Karpas-422 (cell line): ENCODE results near the gene HTR1D. TPM values are rescaled to one million over a fixed set of nuclear protein-coding genes. Genes with fewer than 3 reads are reported as not detected.

ENCODE experiments used
- DNase-seq: peaks from one replicate; pipeline ENCODE4 v3.0.0-alpha.2; 2015
- H2AFZ ChIP-seq: fragments of 200-600 bp; sonication (generic); 2 replicates; pipeline ENCODE4 v1.6.1; 2014; ENCODE audit warnings: antibody characterized with exemption, low read length, mixed read lengths
- H3K27ac ChIP-seq: fragments of 200-600 bp; sonication (generic); 2 replicates; pipeline ENCODE4 v1.5.1; 2014; ENCODE audit warnings: mild to moderate bottlenecking, low read length, moderate library complexity
- H3K27me3 ChIP-seq: fragments of 200-600 bp; sonication (generic); 2 replicates; pipeline ENCODE4 v1.6.1; 2014; ENCODE audit warnings: low read length, mixed read lengths
- H3K36me3 ChIP-seq: fragments of 200-600 bp; sonication (generic); 2 replicates; pipeline ENCODE4 v1.6.1; 2014; ENCODE audit warnings: low read length, mixed read lengths; ENCODE audit not compliant: insufficient read depth
- H3K4me1 ChIP-seq: fragments of 200-600 bp; sonication (generic); 2 replicates; pipeline ENCODE4 v1.6.1; 2014; ENCODE audit warnings: mild to moderate bottlenecking, low read length, mixed read lengths
- H3K4me2 ChIP-seq: fragments of 200-600 bp; sonication (generic); 2 replicates; pipeline ENCODE4 v1.6.1; 2014; ENCODE audit warnings: low read length, low read depth, mild to moderate bottlenecking; ENCODE audit not compliant: poor library complexity, severe bottlenecking
- H3K4me3 ChIP-seq: fragments of 200-600 bp; sonication (generic); 2 replicates; pipeline ENCODE4 v1.5.1; 2014; ENCODE audit warnings: mild to moderate bottlenecking, antibody characterized with exemption, low read length, mixed read lengths
- H3K79me2 ChIP-seq: fragments of 200-600 bp; sonication (generic); 2 replicates; pipeline ENCODE4 v1.6.1; 2014; ENCODE audit warnings: mild to moderate bottlenecking, low read length, mixed read lengths
- H3K9ac ChIP-seq: fragments of 200-600 bp; sonication (generic); 2 replicates; pipeline ENCODE4 v1.6.0; 2014; ENCODE audit warnings: low read length
- H3K9me2 ChIP-seq: fragments of 200-600 bp; sonication (generic), shearing (Covaris generic); replicated peaks from 2 replicates; pipeline ENCODE4 v1.6.0; 2014; ENCODE audit warnings: mild to moderate bottlenecking, low read length, moderate library complexity; ENCODE audit not compliant: insufficient read depth
- H3K9me3 ChIP-seq: fragments of 300-700, 200-600 bp; sonication (generic); 2 replicates; pipeline ENCODE4 v1.6.1; 2014; ENCODE audit warnings: low read length, mixed read lengths
- H4K20me1 ChIP-seq: fragments of 200-600 bp; sonication (generic); 2 replicates; pipeline ENCODE4 v1.6.1; 2014; ENCODE audit warnings: mild to moderate bottlenecking, antibody characterized with exemption, low read length, low read depth; ENCODE audit not compliant: insufficient read depth
- total RNA-seq: library from RNA; depleted of rRNA; stranded (reverse); fragments of >200 nt; shearing (Covaris generic); gene quantifications from 2 replicates; pipeline ENCODE4 v1.2.3, GENCODE V29; 2014; ENCODE audit warnings: low replicate concordance

Gene HTR1D
- total RNA-seq, 1 experiment from 2014 or later: not detected

- no peak overlapping the region for H3K27ac ChIP-seq
- H3K27me3 ChIP-seq: no peaks in the 10 kb centered on the region; the same call in 1 of the 2 replicates
- H3K4me2 ChIP-seq: no peak overlapping the region
- no peaks in the 10 kb centered on the region for H3K9me3 ChIP-seq
- H3K9ac ChIP-seq: no peak overlapping the region
- no peaks in the 10 kb centered on the region for H3K79me2 ChIP-seq
- H4K20me1 ChIP-seq: no peaks in the 10 kb centered on the region
- peaks cover 4% of the 10 kb centered on the region; the same call in 1 of the 2 replicates for H3K4me1 ChIP-seq
- H2AFZ ChIP-seq: no peak overlapping the region
- no peaks in the 10 kb centered on the region for H3K36me3 ChIP-seq
- no peak overlapping the region for H3K4me3 ChIP-seq
- H3K9me2 ChIP-seq: no peaks in the 10 kb centered on the region
- DNase-seq: no peak
Observed at GRCh38 chr1:23171181-23171755, 46.0 kb downstream of the HTR1D start.

- no peaks in the 10 kb centered on the region; the same call in 1 of the 2 replicates for H3K27me3 ChIP-seq
- no peak overlapping the region for H3K4me3 ChIP-seq
- H3K79me2 ChIP-seq: no peaks in the 10 kb centered on the region
- H3K9me2 ChIP-seq: no peaks in the 10 kb centered on the region
- no peaks in the 10 kb centered on the region for H3K36me3 ChIP-seq
- no peak overlapping the region for H3K4me2 ChIP-seq
- no peaks in the 10 kb centered on the region for H4K20me1 ChIP-seq
- H3K9ac ChIP-seq: no peak overlapping the region
- DNase-seq: no peak
- no peaks in the 10 kb centered on the region for H3K9me3 ChIP-seq
- H3K27ac ChIP-seq: no peak overlapping the region
- H2AFZ ChIP-seq: no peak overlapping the region
- H3K4me1 ChIP-seq: peaks cover 4% of the 10 kb centered on the region; the same call in 1 of the 2 replicates
Observed at GRCh38 chr1:23169727-23170335, 47.5 kb downstream of the HTR1D start.

- Histone ChIP-seq H3K9me3 (no peaks in the 10 kb centered on the region), H3K79me2 (no peaks in the 10 kb centered on the region), H3K4me2 (no peak overlapping the region), H3K9me2 (no peaks in the 10 kb centered on the region), H3K9ac (no peak overlapping the region), H3K36me3 (no peaks in the 10 kb centered on the region), H2AFZ (no peak overlapping the region), H3K4me3 (no peak overlapping the region), H3K27ac (no peak overlapping the region), H3K27me3 (no peaks in the 10 kb centered on the region; the same call in 1 of the 2 replicates), H3K4me1 (peaks cover 4% of the 10 kb centered on the region; the same call in 1 of the 2 replicates), H4K20me1 (no peaks in the 10 kb centered on the region)
- no peak for DNase-seq
Observed at GRCh38 chr1:23169195-23169575, 48.1 kb downstream of the HTR1D start.

- no peaks in the 10 kb centered on the region for H3K79me2 ChIP-seq
- H3K9ac ChIP-seq: peak within 1 kb of the TSS; percentile 75
- no peaks in the 10 kb centered on the region for H3K9me3 ChIP-seq
- peak within 1 kb of the TSS; percentile 85 for H2AFZ ChIP-seq
- H3K4me2 ChIP-seq: peak within 1 kb of the TSS; percentile 96
- peaks cover 4% of the 10 kb centered on the region; the same call in 1 of the 2 replicates for H3K4me1 ChIP-seq
- H3K4me3 ChIP-seq: peak within 1 kb of the TSS; percentile 90
- no peaks in the 10 kb centered on the region for H3K9me2 ChIP-seq
- H3K27me3 ChIP-seq: no peaks in the 10 kb centered on the region; the same call in 1 of the 2 replicates
- H3K27ac ChIP-seq: no peak within 1 kb of the TSS
- peak; percentile 87 for DNase-seq
- H4K20me1 ChIP-seq: no peaks in the 10 kb centered on the region
- H3K36me3 ChIP-seq: no peaks in the 10 kb centered on the region
Observed at GRCh38 chr1:23168445-23169194, 48.7 kb downstream of the HTR1D start, which contains the start of gene LUZP1. LUZP1 (minus strand) TSS chr1:23168856.

GRCh38 chr1:23168079-23168444, 49.2 kb downstream of the HTR1D start:
- Histone ChIP-seq H3K4me1 (peaks cover 4% of the 10 kb centered on the region; the same call in 1 of the 2 replicates), H4K20me1 (no peaks in the 10 kb centered on the region), H2AFZ (peak overlapping the region; percentile 85; the same call in 1 of the 2 replicates), H3K27me3 (no peaks in the 10 kb centered on the region; the same call in 1 of the 2 replicates), H3K36me3 (no peaks in the 10 kb centered on the region), H3K4me3 (peak overlapping the region; percentile 90), H3K27ac (no peak overlapping the region), H3K9me3 (no peaks in the 10 kb centered on the region), H3K9ac (peak overlapping the region; percentile 75), H3K4me2 (peak overlapping the region; percentile 96), H3K9me2 (no peaks in the 10 kb centered on the region), H3K79me2 (no peaks in the 10 kb centered on the region)
- peak; percentile 60 for DNase-seq

GRCh38 chr1:23167353-23168078, 49.8 kb downstream of the HTR1D start:
- peak overlapping the region; percentile 68 for H3K9ac ChIP-seq
- peaks cover 4% of the 10 kb centered on the region; the same call in 1 of the 2 replicates for H3K4me1 ChIP-seq
- no peaks in the 10 kb centered on the region for H3K9me2 ChIP-seq
- no peaks in the 10 kb centered on the region for H3K36me3 ChIP-seq
- no peaks in the 10 kb centered on the region; the same call in 1 of the 2 replicates for H3K27me3 ChIP-seq
- DNase-seq: no peak
- H3K9me3 ChIP-seq: no peaks in the 10 kb centered on the region
- peak overlapping the region; percentile 80 for H3K4me2 ChIP-seq
- H2AFZ ChIP-seq: no peak overlapping the region
- H3K79me2 ChIP-seq: no peaks in the 10 kb centered on the region
- peak overlapping the region; percentile 71 for H3K4me3 ChIP-seq
- H4K20me1 ChIP-seq: no peaks in the 10 kb centered on the region
- no peak overlapping the region for H3K27ac ChIP-seq

- H3K4me3 ChIP-seq: no peak overlapping the region
- no peak overlapping the region for H3K9ac ChIP-seq
- H3K79me2 ChIP-seq: no peaks in the 10 kb centered on the region
- no peaks in the 10 kb centered on the region for H4K20me1 ChIP-seq
- H3K27me3 ChIP-seq: no peaks in the 10 kb centered on the region; the same call in 1 of the 2 replicates
- no peaks in the 10 kb centered on the region for H3K36me3 ChIP-seq
- no peak overlapping the region for H3K4me2 ChIP-seq
- DNase-seq: no peak
- peaks cover 4% of the 10 kb centered on the region; the same call in 1 of the 2 replicates for H3K4me1 ChIP-seq
- H3K27ac ChIP-seq: no peak overlapping the region
- H2AFZ ChIP-seq: no peak overlapping the region
- no peaks in the 10 kb centered on the region for H3K9me2 ChIP-seq
- no peaks in the 10 kb centered on the region for H3K9me3 ChIP-seq
Observed at GRCh38 chr1:23166854-23167253, 50.4 kb downstream of the HTR1D start.
